BLaER1 treated with 17β-estradiol and CSF1 and Interleukin-3, amounts not matched to agents 10 nM and 100 nM (cell line): ENCODE results near the gene SNX8.
"Not testable (repeated sequence)": the region's sequence is repeated elsewhere in the genome, so short reads cannot be mapped to it uniquely, and the experiment has no call there.

ENCODE experiments used
- H3K27ac ChIP-seq, 11 experiments: shearing (Covaris generic); formaldehyde crosslinking; 2 replicates each; pipeline ENCODE4 v1.8.1; 2022
- H3K27me3 ChIP-seq, 11 experiments: shearing (Covaris generic); formaldehyde crosslinking; 2 replicates each; pipeline ENCODE4 v1.8.1; 2022
- H3K36me3 ChIP-seq, 11 experiments: shearing (Covaris generic); formaldehyde crosslinking; 2 replicates each; pipeline ENCODE4 v1.8.1; 2022
- H3K4me1 ChIP-seq, 10 experiments: shearing (Covaris generic); formaldehyde crosslinking; 2 replicates each; pipeline ENCODE4 v1.8.1; 2022
- H3K4me2 ChIP-seq, 11 experiments: shearing (Covaris generic); formaldehyde crosslinking; 2 replicates each; pipeline ENCODE4 v1.8.1; 2022
- H3K4me3 ChIP-seq, 10 experiments: shearing (Covaris generic); formaldehyde crosslinking; 2 replicates each; pipeline ENCODE4 v1.8.1; 2022
- H3K9ac ChIP-seq, 11 experiments: shearing (Covaris generic); formaldehyde crosslinking; 2 replicates each; pipeline ENCODE4 v1.8.1; 2022
- H3K9me3 ChIP-seq, 11 experiments: shearing (Covaris generic); formaldehyde crosslinking; replicated peaks in 1 of 11; 2 replicates each; pipeline ENCODE4 v1.8.1; 2022
- H4K20me1 ChIP-seq, 11 experiments: shearing (Covaris generic); formaldehyde crosslinking; 2 replicates each; pipeline ENCODE4 v1.8.1; 2022
- Cebpa-rat ChIP-seq, 11 experiments: shearing (Covaris generic); IDR thresholded peaks; 2 replicates each; pipeline ENCODE4 v1.8.1; 2022

Gene SNX8

DNA sequence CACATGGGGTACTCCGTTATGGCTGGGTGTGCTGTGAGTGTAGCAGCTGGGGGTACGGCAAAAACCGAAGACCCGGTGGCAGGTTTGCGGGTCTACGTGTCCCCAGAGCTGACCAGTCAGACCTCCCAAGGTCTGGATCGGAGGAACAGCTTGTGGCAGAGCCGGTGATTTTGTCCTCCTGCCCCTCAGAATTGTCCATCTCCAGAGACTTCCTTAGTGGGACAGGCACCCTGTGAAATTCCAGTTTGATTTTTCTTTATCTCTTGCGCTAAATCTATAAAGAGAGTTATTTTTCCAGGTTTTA lies 41.4 kb upstream of the SNX8 start:
- Histone ChIP-seq H3K4me1 (peaks cover 56 to 62% (median 59%) of the 10 kb centered on the region in 10 experiments), H4K20me1 (peaks cover 53 to 59% (median 58%) of the 10 kb centered on the region in 11 experiments), H3K4me3 (peak overlapping the region; percentile 88 to 100 (median 97)), H3K27ac (peak overlapping the region; percentile 96 to 100 (median 100)), H3K4me2 (peak overlapping the region; percentile 82 to 98 (median 95)), H3K9ac (peak overlapping the region; percentile 94 to 100 (median 99)), H3K27me3 (no peaks in the 10 kb centered on the region), H3K9me3 (no peaks in the 10 kb centered on the region), H3K36me3 (peaks cover 32 to 49% (median 47%) of the 10 kb centered on the region in 11 experiments)
- TF ChIP-seq Cebpa-rat (IDR thresholded peaks at IDR 0.05) = no peak

DNA sequence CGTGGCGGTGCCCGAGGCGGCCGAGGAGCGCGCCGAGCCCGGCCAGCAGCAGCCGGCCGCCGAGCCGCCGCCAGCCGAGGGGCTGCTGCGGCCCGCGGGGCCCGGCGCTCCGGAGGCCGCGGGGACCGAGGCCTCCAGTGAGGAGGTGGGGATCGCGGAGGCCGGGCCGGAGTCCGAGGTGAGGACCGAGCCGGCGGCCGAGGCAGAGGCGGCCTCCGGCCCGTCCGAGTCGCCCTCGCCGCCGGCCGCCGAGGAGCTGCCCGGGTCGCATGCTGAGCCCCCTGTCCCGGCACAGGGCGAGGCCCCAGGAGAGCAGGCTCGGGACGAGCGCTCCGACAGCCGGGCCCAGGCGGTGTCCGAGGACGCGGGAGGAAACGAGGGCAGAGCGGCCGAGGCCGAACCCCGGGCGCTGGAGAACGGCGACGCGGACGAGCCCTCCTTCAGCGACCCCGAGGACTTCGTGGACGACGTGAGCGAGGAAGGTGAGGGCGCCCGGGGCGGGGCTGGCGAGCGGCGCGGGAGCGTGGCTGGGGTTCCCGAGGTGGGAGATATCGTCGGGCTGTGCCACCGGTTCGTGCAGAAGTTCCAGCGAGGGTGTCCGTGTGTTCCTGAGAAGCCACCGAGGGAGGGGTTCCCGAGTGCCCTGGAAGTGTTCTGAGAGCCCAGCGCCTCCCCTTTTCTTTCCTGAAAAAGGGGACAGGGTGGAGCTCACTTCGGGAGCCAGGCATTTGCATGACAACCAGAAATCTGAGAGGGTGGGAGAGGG lies 40.9 kb upstream of the SNX8 start:
- Histone ChIP-seq H3K27ac (peak overlapping the region; percentile 96 to 100 (median 100)), H3K4me3 (peak overlapping the region; percentile 88 to 100 (median 97)), H3K4me1 (peaks cover 50 to 57% (median 54%) of the 10 kb centered on the region in 10 experiments), H3K4me2 (peak overlapping the region; percentile 82 to 98 (median 95)), H3K36me3 (peaks cover 26 to 43% (median 42%) of the 10 kb centered on the region in 11 experiments), H3K9me3 (no peaks in the 10 kb centered on the region), H3K27me3 (no peaks in the 10 kb centered on the region), H3K9ac (peak overlapping the region; percentile 94 to 100 (median 99)), H4K20me1 (peaks cover 48 to 54% (median 53%) of the 10 kb centered on the region in 11 experiments)
- TF ChIP-seq Cebpa-rat (IDR thresholded peaks at IDR 0.05) = no peak

DNA sequence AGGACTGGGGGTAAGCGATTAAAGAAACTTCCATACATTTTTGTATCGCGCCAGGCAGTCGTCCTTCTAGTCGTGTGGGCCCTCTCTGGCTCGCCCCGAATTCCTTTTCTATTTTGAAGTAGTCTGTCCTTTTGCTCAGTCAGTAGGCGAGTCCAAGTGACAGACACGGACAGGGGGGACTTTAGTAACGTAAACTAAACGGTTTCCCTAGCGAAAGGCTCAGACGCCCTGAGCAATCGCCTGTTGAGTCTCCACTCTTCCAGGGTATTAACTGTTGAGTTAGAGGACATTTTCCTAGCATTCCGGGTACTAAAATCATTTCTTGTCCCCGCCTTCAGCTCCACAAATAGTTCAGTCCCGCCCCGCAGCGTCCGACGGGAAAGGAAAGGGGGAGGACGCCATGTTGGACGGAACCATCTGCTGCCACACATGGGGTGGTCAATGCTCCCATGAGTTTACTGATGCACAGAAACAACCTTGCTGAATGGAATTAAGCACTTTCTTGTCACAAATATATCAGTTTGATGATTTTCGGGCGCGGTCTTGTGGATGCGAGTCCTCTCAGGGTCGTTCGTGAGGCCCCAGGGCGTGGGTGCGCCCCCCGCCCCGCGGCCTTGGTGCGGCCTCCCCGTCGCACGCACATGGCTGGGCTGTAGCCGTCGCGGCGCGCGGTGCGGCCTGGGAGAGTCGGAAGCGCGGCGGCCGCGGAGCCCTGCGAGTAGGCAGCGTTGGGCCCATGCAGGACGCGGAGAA lies 40.1 kb upstream of the SNX8 start, which contains the start of gene EIF3B:
EIF3B (plus strand) TSS at position 642 of the 753 bp plus-strand sequence; CDS start at position 737, 95 bp downstream.
- Histone ChIP-seq H3K27me3 (no peaks in the 10 kb centered on the region), H3K36me3 (peaks cover 19 to 36% (median 34%) of the 10 kb centered on the region in 11 experiments), H3K27ac (peak within 1 kb of the TSS; percentile 96 to 100 (median 100)), H3K9ac (peak within 1 kb of the TSS; percentile 94 to 100 (median 99)), H3K9me3 (no peaks in the 10 kb centered on the region), H3K4me3 (peak within 1 kb of the TSS; percentile 88 to 100 (median 97)), H3K4me1 (peaks cover 43 to 49% (median 46%) of the 10 kb centered on the region in 10 experiments), H4K20me1 (peaks cover 41 to 46% (median 45%) of the 10 kb centered on the region in 11 experiments), H3K4me2 (peak within 1 kb of the TSS; percentile 82 to 98 (median 95))
- no peak for TF ChIP-seq Cebpa-rat (IDR thresholded peaks at IDR 0.05)

DNA sequence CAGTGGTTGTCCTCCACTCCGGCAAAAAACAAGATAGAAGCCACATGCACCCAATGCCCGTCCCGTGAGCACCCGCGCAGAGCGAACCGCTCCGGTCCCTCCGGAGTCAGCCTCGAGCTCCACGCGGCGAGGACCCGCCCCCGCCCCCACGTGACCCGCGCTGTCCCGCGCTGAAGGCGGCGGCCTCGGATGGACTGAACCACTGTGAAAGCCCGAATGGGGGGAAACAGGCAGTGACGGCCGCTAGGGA lies 39.6 kb upstream of the SNX8 start:
- peaks cover 36 to 41% (median 40%) of the 10 kb centered on the region in 11 experiments for H4K20me1 ChIP-seq
- peak overlapping the region; percentile 94 to 100 (median 99) for H3K9ac ChIP-seq
- TF ChIP-seq Cebpa-rat (IDR thresholded peaks at IDR 0.05) = no peak
- peak overlapping the region; percentile 96 to 100 (median 100) for H3K27ac ChIP-seq
- H3K4me1 ChIP-seq = peaks cover 40 to 44% (median 41%) of the 10 kb centered on the region in 10 experiments
- no peaks in the 10 kb centered on the region for H3K9me3 ChIP-seq
- H3K27me3 ChIP-seq = no peaks in the 10 kb centered on the region
- H3K36me3 ChIP-seq = peaks cover 14 to 31% (median 29%) of the 10 kb centered on the region in 11 experiments
- H3K4me3 ChIP-seq = peak overlapping the region; percentile 88 to 100 (median 97)
- H3K4me2 ChIP-seq = peak overlapping the region; percentile 82 to 98 (median 95)

DNA sequence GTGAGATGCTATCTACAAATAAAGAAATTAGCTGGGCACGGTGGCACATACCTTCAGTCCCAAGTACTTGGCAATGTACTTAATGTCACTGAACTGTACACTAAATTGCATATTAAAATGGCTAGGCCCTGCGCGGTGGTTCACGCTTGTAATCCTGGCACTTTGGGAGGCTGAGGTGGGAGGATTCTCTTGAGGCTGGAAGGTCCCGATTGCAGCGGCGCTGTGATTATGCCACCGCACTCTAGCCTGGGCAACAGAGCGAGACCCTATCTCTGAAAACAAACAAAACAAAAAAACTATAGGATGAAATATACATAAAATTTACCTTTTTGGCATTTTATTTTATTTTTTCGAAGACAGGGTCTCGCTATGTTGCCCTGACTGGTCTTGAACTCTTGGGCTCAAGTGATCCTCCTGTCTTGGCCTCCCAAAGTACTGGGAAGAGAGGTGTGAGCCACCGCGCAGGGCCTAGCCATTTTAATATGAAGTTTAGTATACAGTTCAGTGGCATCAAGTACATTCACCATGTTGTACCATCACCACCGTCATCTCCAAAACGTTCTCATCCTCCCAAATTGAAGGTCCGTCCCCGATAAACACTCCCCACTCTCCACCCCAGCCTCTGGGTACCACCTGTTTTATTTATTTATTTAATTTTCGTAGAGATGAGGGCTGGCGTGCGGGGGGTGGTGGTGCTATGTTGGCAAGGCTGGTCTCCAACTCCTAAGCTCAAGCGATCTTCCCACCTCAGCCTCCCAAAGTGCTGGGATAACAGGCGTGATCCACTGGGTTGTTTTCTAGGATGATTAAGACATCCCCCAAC lies 39.1 kb upstream of the SNX8 start:
- peaks cover 30 to 36% (median 35%) of the 10 kb centered on the region in 11 experiments; a peak in 21 of 22 replicates for H4K20me1 ChIP-seq
- H3K27ac ChIP-seq = peak overlapping the region; percentile 96 to 100 (median 100); a peak in 21 of 22 replicates
- no peak for TF ChIP-seq Cebpa-rat (IDR thresholded peaks at IDR 0.05)
- H3K4me2 ChIP-seq = peak overlapping the region; percentile 82 to 98 (median 95)
- no peaks in the 10 kb centered on the region for H3K9me3 ChIP-seq
- no peaks in the 10 kb centered on the region for H3K27me3 ChIP-seq
- H3K4me1 ChIP-seq = peaks cover 35 to 39% (median 36%) of the 10 kb centered on the region in 10 experiments
- H3K36me3 ChIP-seq = peaks cover 9 to 25% (median 24%) of the 10 kb centered on the region in 11 experiments; a peak in 21 of 22 replicates
- peak overlapping the region; percentile 88 to 100 (median 97) for H3K4me3 ChIP-seq
- H3K9ac ChIP-seq = peak overlapping the region; percentile 94 to 100 (median 99)

DNA sequence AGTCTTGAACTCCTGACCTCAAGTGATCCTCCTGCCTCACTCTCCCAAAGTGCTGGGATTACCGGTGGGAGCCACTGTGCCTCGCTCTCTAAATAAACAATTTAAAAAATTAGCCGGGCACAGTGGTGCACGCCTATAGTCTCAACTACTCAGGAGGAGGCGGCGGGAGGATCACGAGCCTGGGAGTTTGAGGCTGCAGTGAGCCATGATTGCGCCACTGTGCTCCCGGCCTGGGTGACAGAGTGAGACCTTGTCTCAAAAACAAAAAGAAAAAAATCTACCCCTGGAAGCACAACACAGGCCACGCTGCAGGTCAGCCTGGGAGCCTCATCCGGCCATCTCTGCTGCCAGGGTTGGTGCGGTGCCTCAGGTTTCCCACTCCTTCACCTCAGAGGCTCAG lies 36.6 kb upstream of the SNX8 start:
- no peak for TF ChIP-seq Cebpa-rat (IDR thresholded peaks at IDR 0.05)
- Histone ChIP-seq H3K27me3 (no peaks in the 10 kb centered on the region), H3K9me3 (no peaks in the 10 kb centered on the region), H3K4me1 (peaks cover 21 to 29% (median 25%) of the 10 kb centered on the region in 10 experiments), H3K4me2 (no peak overlapping the region; a peak in 1 of 22 replicates), H3K27ac (no peak overlapping the region), H3K9ac (peak overlapping the region in 2 of 11 experiments; percentile 27 to 35; a peak in 3 of 22 replicates), H3K4me3 (no peak overlapping the region), H3K36me3 (peaks cover 0 to under 1% (median 0%) of the 10 kb centered on the region in 11 experiments; a peak in 4 of 22 replicates), H4K20me1 (peaks cover 6 to 11% (median 10%) of the 10 kb centered on the region in 11 experiments; a peak in 20 of 22 replicates)

DNA sequence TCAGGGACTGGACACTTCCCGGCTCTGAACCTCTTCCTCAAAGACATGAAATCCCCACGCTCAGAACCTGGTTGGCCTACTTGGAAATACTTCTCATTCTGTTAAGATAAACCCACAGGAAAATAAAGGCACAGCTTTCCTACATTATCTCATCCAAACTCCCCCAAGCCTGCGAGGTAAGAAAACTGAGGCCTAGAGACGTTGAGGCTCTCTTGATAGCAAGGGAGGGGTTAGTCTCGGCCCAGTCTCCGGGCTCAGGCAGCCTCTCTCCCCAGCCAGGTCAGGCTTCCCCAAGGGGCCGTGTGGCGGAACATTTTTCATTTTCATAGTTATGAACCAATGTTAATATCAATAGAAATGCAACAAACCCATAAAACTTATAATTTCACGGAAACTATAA lies 35.8 kb upstream of the SNX8 start:
- Histone ChIP-seq H3K4me3 (no peak overlapping the region), H3K9ac (peak overlapping the region in 6 of 11 experiments; percentile 5 to 41 (median 18); a peak in 3 of 22 replicates), H3K9me3 (no peaks in the 10 kb centered on the region), H3K4me2 (no peak overlapping the region), H3K4me1 (peaks cover 21 to 29% (median 25%) of the 10 kb centered on the region in 10 experiments), H4K20me1 (peaks cover 0 to 3% (median 2%) of the 10 kb centered on the region in 11 experiments; a peak in 10 of 22 replicates), H3K27ac (no peak overlapping the region), H3K36me3 (no peaks in the 10 kb centered on the region), H3K27me3 (no peaks in the 10 kb centered on the region)
- TF ChIP-seq Cebpa-rat (IDR thresholded peaks at IDR 0.05) = no peak

DNA sequence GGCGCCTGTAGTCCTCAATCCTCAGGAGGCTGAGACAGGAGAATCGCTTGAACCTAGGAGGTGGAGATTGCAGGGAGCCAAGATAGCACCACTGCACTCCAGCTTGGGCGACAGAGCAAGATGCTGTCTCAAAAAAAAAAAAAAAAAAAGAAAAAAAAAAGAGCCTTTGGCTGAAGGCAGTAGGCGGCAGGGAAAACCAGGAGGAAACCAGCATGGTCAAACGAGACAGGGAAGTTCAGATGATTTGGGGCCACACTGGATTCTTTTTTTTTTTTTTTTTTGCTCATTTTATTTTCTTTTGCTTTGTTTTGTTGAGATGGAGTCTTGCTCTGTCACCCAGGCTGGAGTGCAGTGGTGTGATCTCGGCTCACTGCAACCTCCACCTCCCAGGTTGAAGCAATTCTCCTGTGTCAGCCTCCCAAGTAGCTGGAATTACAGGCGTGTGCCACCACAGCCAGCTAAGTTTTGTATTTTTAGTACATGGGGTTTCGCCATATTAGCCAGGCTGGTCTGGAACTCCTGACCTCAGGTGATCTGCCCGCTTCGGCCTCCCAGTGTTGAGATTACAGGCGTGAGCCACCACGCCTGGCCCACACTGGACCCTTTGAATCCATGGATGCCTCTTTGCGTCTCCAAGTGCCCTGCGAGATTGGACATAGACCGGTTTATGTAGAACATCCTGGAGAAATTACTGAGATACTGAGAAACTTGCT lies 33.3 kb upstream of the SNX8 start:
- H3K27ac ChIP-seq, H3K36me3 ChIP-seq, H3K27me3 ChIP-seq, H4K20me1 ChIP-seq, H3K4me3 ChIP-seq, H3K9me3 ChIP-seq: not testable (repeated sequence)
- peaks cover 11 to 17% (median 13%) of the 10 kb centered on the region in 10 experiments for H3K4me1 ChIP-seq
- H3K9ac ChIP-seq = peak overlapping the region in 6 of 11 experiments; percentile 5 to 42 (median 32); a peak in 3 of 22 replicates
- H3K4me2 ChIP-seq = peak overlapping the region; percentile 41 to 79 (median 65)
